ENCODE measurements around the gene PPM1L. TPM values are rescaled to one million over a fixed set of nuclear protein-coding genes. Genes with fewer than 3 reads are reported as not detected.

PPM1L gene
- total RNA-seq, 2 donors from 2014 or later: 3.5 to 14.6 TPM

GRCh38 chr3:161108840-161109239 is 352.8 kb downstream of the PPM1L start:
- H3K27me3 Mint-ChIP-seq: peaks cover 49% of the 10 kb centered on the region
- no peaks in the 10 kb centered on the region for H3K9me3 ChIP-seq (ENCODE audit: control insufficient read depth, low read length, poor library complexity, severe bottlenecking)
- DNase-seq (no peak), ATAC-seq (no peak)
- no peak overlapping the region for H3K27ac Mint-ChIP-seq
- peaks cover 6% of the 10 kb centered on the region for H3K4me1 Mint-ChIP-seq
- no peaks in the 10 kb centered on the region for H3K36me3 Mint-ChIP-seq (ENCODE audit: low read depth)
- no peak overlapping the region for H3K4me3 Mint-ChIP-seq

GRCh38 chr3:161117646-161118045 is 361.6 kb downstream of the PPM1L start:
- Mint-ChIP-seq H3K4me1 (no peaks in the 10 kb centered on the region), H3K36me3 (ENCODE audit: low read depth) (no peaks in the 10 kb centered on the region), H3K27ac (no peak overlapping the region), H3K27me3 (no peaks in the 10 kb centered on the region), H3K4me3 (no peak overlapping the region)
- no peaks in the 10 kb centered on the region for H3K9me3 ChIP-seq (ENCODE audit: control insufficient read depth, low read length, poor library complexity, severe bottlenecking)
- DNase-seq: no peak
- ATAC-seq: no peak

- no peaks in the 10 kb centered on the region for H3K27me3 Mint-ChIP-seq
- no peak overlapping the region for H3K27ac Mint-ChIP-seq
- peaks cover 2% of the 10 kb centered on the region for H3K36me3 Mint-ChIP-seq (ENCODE audit: low read depth)
These were observed 370.5 kb downstream of the PPM1L start for GRCh38 chr3:161126495-161126894.

More at GRCh38 chr3:161126495-161126894, 370.5 kb downstream of the PPM1L start:
- no peaks in the 10 kb centered on the region for H3K9me3 ChIP-seq (ENCODE audit: control insufficient read depth, low read length, poor library complexity, severe bottlenecking)
- Mint-ChIP-seq H3K4me3 (no peak overlapping the region), H3K4me1 (no peaks in the 10 kb centered on the region)
- no peak for ATAC-seq
- no peak for DNase-seq

Other genes starting within 250 kb of the PPM1L start
- gene KPNA4, start 190.7 kb upstream of the PPM1L start, total RNA-seq: 10 to 100 TPM; 48.9 to 61.9 TPM
- not detected for gene ARL14, start 79.1 kb upstream of the PPM1L start, total RNA-seq